ENCODE results near the gene FBH1. TPM values are rescaled to one million over a fixed set of nuclear protein-coding genes. Genes with fewer than 3 reads are reported as not detected.

The FBH1 gene
- total RNA-seq, 1 donor from 2014 or later, result 41.7 TPM

DNA sequence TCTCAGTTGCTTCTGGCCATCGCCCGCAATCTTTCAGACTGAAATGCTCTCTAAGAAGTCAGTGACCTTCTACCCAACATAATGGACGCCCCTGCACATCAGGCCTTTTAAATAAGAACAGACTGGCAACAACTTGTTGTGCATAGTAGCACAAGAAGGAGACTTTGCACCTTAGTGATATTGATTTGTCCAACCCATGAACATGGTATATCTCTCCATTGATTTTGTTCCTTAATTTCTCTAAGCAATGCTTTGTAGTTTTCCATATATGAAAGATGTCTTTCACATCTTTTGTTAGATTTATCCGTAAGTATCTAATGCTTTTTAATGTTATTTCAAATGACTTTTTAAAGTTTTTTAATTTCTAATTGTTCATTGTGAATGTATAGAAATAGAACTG lies 83.0 kb downstream of the FBH1 start:
- DNase-seq (ENCODE audit: low spot score) (no peak), ATAC-seq (no peak)

DNA sequence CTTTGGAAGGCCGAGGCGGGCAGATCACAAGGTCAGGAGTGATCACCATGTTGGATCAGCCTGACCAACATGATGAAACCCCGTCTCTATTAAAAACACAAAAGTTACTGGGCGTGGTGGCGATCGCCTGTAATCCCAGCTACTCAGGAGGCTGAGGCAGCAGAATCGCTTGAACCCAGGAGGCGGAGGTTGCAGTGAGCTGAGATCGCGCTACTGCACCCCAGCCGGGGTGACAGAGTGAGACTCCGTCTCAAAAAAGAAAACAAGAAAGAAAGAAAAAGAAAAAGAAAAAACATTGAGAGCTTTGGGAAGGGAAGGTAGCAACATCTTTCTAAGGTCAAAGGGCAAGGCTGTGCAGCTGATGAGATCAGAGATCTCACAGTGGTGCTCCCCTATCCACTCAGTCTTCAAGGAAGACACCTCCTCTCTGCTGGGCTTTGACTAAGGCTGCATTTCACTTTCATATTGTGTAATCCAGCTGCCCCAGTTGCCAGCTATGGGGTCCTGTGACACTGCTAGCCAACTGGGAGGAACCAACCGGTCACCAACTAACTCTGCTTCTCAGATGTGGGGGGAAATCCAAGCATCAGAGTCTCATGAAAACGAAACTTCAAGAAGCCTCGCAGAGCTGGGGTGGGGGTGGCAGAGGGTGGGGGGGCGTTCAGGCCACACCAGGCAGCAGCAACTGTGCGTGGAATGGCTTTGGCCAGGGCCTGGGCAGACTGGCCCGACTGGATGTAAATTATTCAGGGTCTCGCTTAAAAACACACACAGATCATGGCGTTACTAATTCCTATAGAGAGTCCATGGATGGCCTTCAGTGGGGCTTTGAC lies 85.8 kb downstream of the FBH1 start:
- no peak for ATAC-seq
- DNase-seq (ENCODE audit: low spot score), result no peak

DNA sequence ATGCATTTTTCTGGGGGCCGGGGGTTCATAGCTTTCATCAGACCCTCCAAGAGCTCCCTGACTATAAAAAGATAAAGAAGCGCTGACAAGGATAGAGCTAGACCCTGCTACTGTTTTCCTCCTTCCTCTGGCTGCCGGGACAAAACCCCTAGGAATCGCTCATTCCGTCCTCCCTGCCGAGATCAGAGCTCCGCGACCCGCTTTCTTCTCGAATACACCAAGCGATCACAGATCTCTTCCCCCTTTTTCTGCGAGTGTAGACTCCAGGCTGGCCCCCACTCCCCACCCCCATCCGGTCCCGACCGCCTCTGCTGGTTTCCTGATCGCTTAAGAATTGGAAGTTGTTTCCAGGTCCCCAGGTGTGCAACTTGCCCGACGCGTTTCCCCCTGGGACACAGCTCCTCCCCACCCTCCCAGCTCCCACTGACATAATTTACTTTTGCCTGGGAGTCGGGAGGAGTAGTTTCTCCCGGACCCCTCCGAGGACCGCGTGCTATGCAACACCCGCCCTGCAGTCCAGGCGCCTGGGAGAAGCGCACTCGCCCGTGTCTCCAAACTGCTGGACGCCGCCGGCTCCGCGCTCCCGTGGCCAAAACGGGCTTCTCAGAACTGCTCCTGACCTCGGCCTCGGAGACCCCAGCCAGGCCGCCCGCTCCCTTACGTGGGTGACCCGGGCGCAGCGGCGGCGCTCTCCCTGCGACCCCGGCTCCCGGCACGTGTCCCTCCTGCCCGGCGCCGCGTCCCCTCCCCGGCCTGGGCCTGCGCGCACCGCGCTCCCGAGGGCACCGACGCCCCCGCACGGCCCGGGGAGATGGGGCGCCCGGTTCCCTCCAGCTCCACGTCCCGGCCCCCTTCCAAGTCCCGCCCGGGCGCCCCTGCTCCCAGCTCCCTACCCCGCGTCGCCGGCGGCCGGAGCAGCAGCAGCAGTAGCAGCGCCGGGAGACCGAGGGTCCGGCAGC lies 86.7 kb downstream of the FBH1 start:
- DNase-seq (ENCODE audit: low spot score), result peak; percentile 74
- peak; percentile 77 for ATAC-seq

DNA sequence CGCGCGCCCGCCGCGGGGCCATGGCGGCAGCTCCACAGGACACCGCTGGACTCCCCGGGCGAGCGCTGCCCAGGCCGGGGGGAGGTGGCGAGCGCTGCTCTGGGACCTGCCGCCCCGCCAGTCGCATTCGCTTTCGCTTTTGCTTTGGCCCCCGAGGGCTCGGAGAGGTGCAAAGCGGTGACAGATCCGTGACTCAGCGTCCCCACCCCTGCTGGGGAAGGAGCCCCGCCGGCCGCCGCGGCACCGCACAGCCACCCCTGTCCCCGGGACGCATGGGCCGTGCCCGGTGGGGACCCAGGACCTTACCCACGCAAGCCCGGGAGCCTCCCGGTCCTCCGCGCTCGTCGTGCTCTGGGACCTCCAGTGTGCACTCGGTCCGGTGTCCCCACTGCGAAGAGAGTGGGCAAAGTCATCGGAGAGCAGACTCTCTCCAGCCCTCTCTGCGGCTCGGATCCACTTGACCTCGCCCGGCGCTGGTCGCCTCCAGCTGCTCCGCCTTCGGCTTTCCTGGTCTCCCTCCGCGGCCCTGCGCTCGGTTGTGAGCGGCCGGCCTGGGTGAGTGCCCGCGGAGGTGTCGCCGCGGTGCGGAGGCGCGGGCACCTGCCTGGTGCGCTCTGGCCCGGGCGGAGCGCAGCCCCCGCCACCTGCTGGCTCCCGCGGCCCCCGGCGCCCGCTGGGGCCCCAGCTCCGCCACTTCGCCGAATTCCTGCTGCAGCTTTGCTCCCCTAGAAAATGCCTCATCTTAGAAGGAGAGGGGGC lies 87.6 kb downstream of the FBH1 start, which contains the start of gene IL15RA:
IL15RA (minus strand) TSS at position 73 of the 759 bp plus-strand sequence; CDS start at position 22, 51 bp downstream.
- ATAC-seq, result peak; percentile 85
- peak; percentile 83 for DNase-seq (ENCODE audit: low spot score)

DNA sequence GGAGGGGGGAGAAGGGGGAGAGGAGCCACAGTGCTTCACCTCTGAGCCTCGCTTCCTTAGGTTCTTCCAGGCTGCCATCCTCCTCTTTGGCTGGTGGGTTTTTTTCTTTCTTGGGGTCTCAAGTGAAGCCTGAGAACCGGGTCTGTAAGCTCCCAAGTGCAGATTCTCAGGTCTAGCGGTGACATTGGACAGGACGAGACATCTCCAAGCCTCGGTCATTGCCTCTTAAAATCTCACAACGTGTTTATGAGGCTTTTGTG lies 88.1 kb downstream of the FBH1 start:
- ATAC-seq (no peak), DNase-seq (ENCODE audit: low spot score) (no peak)

DNA sequence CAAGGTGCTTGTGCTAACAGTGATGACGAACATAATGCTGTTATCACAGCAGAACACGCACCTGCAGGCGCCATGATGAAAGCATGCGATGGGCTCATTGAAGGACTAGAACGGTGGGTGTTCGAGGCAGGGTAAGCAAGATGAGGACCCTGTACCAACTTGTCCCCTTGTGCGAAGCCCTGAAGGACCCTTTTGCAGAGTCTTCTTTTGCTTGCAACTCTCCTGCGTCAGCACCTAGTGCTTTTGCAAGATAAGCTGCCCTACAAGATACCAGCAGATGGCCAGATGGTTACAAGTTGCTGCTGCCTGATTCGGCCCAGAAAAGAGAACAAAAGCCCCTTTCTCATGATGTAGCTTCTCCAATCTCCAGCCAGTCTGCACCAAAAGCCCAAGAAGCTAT lies 91.5 kb downstream of the FBH1 start:
- ATAC-seq (no peak), DNase-seq (ENCODE audit: low spot score) (no peak)

DNA sequence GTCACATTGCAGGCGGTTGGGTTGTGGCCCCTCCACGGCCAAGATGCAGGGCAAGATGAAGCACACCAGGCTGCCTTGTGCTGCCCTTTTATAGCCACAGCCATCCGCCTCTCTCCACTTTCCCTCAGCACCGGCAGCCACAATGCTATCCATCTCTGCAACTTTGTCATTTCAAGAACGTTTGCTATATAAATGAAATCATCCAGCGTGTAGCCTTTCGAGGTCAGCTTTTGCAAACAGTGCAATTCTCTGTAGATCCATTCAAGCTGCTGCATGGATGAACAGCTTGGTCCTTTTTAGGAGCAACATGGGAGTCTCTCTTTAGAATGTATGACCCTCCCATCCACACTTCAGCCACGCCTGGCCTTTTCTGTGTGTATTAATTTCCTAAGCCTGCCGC lies 93.7 kb downstream of the FBH1 start:
- DNase-seq (ENCODE audit: low spot score) (no peak), ATAC-seq (no peak)

DNA sequence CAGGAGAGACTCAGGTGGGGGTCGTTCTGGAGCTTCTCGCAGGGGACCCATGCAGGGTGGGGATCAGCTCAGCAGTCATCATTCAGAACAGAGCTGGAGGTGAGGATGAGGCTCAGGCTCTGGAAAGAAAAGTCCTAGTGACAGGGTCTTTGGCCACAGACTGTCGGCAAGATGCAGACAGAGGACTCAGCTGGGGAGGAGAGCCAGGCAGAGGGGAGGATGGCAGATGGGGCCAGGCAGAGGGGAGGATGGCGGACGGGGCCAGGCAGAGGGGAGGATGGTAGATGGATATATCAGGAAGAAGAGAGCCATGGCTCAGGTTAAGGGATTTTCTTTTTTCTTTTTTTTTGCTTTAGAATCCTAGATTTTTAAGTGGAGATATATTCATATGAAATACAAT lies 95.0 kb downstream of the FBH1 start:
- ATAC-seq (no peak), DNase-seq (ENCODE audit: low spot score) (no peak)

Other genes with a start within 250 kb of the FBH1 start
- gene ASB13, start 223.6 kb upstream of the FBH1 start, total RNA-seq, result 128 TPM
- 20.2 TPM for gene TASOR2, start 205.4 kb upstream of the FBH1 start, total RNA-seq
- gene GDI2, start 76.8 kb upstream of the FBH1 start, total RNA-seq, result 113 TPM
- gene ANKRD16, start 350 bp upstream of the FBH1 start, total RNA-seq, result 6.6 TPM
- gene IL15RA, start 87.3 kb downstream of the FBH1 start, total RNA-seq, result 8.4 TPM
- gene IL2RA, start 172.1 kb downstream of the FBH1 start, total RNA-seq, result 1.3 TPM
- 24.3 TPM for gene RBM17, start 198.8 kb downstream of the FBH1 start, total RNA-seq

All from left lobe of liver (tissue), 2 donors.